Keratinocyte (primary cell): ENCODE data around the gene RMP24.

Experiments
- EZH2 ChIP-seq: IDR thresholded peaks from one replicate; pipeline ENCODE4 v1.6.1; 2012; ENCODE audit warnings: inconsistent platforms, mild to moderate bottlenecking, low read length, moderate library complexity
- TF ChIP-seq, protein P1 (sequence below), 3 experiments: IDR thresholded peaks in 1 of 3; conservative IDR thresholded peaks in 1 of 3; optimal IDR thresholded peaks in 1 of 3; 2 replicates in 2 of 3; 3 replicates in 1 of 3; pipeline versions ENCODE3 to v1.5.1; 2011; ENCODE audit warnings: low read length in 3 of 3, mild to moderate bottlenecking in 3 of 3, moderate library complexity in 2 of 3, control low read depth in 1 of 3, inconsistent platforms in 1 of 3; ENCODE audit not compliant: insufficient read depth in 2 of 3; ENCODE audit errors: extremely low read depth in 1 of 3

GRCh38 chr18:35993013-35993412 is 20.5 kb downstream of the RMP24 start:
- TF ChIP-seq, protein P1, sequence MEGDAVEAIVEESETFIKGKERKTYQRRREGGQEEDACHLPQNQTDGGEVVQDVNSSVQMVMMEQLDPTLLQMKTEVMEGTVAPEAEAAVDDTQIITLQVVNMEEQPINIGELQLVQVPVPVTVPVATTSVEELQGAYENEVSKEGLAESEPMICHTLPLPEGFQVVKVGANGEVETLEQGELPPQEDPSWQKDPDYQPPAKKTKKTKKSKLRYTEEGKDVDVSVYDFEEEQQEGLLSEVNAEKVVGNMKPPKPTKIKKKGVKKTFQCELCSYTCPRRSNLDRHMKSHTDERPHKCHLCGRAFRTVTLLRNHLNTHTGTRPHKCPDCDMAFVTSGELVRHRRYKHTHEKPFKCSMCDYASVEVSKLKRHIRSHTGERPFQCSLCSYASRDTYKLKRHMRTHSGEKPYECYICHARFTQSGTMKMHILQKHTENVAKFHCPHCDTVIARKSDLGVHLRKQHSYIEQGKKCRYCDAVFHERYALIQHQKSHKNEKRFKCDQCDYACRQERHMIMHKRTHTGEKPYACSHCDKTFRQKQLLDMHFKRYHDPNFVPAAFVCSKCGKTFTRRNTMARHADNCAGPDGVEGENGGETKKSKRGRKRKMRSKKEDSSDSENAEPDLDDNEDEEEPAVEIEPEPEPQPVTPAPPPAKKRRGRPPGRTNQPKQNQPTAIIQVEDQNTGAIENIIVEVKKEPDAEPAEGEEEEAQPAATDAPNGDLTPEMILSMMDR (optimal IDR thresholded peaks at IDR 0.05 in 1 of 3, IDR thresholded peaks at IDR 0.05 in 1 of 3, conservative IDR thresholded peaks at IDR 0.05 in 1 of 3; ENCODE audit: extremely low read depth in 1 of 3, insufficient read depth in 2 of 3, low read length in 3 of 3): no peak
- no peak for TF ChIP-seq EZH2
